Measurements from ENCODE around the gene MUC7. TPM values are rescaled to one million over a fixed set of nuclear protein-coding genes. Genes with fewer than 3 reads are reported as not detected.

The MUC7 gene
- total RNA-seq, 1 experiment from 2014 or later = not detected

GRCh38 chr4:70442474-70442873, 29.5 kb upstream of the MUC7 start (continued):
- TF ChIP-seq ARID4B (CRISPR knock-in tag; IDR thresholded peaks at IDR 0.05; ENCODE audit: borderline replicate concordance) (no peak), ZNF219 (CRISPR knock-in tag; IDR thresholded peaks at IDR 0.05; ENCODE audit: borderline replicate concordance) (no peak), ZNF263 (CRISPR knock-in tag; IDR thresholded peaks at IDR 0.05; ENCODE audit: low read depth) (no peak), ZNF281 (CRISPR knock-in tag; IDR thresholded peaks at IDR 0.05) (no peak), SMAD3 (CRISPR knock-in tag; IDR thresholded peaks at IDR 0.05; ENCODE audit: borderline replicate concordance) (no peak), GRHL2 (CRISPR knock-in tag; IDR thresholded peaks at IDR 0.05; ENCODE audit: insufficient replicate concordance, severe bottlenecking) (no peak), NR1H2 (CRISPR knock-in tag; IDR thresholded peaks at IDR 0.05) (no peak)
- TF ChIP-seq, protein P1, sequence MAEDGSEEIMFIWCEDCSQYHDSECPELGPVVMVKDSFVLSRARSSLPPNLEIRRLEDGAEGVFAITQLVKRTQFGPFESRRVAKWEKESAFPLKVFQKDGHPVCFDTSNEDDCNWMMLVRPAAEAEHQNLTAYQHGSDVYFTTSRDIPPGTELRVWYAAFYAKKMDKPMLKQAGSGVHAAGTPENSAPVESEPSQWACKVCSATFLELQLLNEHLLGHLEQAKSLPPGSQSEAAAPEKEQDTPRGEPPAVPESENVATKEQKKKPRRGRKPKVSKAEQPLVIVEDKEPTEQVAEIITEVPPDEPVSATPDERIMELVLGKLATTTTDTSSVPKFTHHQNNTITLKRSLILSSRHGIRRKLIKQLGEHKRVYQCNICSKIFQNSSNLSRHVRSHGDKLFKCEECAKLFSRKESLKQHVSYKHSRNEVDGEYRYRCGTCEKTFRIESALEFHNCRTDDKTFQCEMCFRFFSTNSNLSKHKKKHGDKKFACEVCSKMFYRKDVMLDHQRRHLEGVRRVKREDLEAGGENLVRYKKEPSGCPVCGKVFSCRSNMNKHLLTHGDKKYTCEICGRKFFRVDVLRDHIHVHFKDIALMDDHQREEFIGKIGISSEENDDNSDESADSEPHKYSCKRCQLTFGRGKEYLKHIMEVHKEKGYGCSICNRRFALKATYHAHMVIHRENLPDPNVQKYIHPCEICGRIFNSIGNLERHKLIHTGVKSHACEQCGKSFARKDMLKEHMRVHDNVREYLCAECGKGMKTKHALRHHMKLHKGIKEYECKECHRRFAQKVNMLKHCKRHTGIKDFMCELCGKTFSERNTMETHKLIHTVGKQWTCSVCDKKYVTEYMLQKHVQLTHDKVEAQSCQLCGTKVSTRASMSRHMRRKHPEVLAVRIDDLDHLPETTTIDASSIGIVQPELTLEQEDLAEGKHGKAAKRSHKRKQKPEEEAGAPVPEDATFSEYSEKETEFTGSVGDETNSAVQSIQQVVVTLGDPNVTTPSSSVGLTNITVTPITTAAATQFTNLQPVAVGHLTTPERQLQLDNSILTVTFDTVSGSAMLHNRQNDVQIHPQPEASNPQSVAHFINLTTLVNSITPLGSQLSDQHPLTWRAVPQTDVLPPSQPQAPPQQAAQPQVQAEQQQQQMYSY (CRISPR knock-in tag; IDR thresholded peaks at IDR 0.05) = no peak
- TF ChIP-seq, protein P2, sequence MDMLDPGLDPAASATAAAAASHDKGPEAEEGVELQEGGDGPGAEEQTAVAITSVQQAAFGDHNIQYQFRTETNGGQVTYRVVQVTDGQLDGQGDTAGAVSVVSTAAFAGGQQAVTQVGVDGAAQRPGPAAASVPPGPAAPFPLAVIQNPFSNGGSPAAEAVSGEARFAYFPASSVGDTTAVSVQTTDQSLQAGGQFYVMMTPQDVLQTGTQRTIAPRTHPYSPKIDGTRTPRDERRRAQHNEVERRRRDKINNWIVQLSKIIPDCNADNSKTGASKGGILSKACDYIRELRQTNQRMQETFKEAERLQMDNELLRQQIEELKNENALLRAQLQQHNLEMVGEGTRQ (CRISPR knock-in tag; IDR thresholded peaks at IDR 0.05) = no peak
- TF ChIP-seq, protein P3, sequence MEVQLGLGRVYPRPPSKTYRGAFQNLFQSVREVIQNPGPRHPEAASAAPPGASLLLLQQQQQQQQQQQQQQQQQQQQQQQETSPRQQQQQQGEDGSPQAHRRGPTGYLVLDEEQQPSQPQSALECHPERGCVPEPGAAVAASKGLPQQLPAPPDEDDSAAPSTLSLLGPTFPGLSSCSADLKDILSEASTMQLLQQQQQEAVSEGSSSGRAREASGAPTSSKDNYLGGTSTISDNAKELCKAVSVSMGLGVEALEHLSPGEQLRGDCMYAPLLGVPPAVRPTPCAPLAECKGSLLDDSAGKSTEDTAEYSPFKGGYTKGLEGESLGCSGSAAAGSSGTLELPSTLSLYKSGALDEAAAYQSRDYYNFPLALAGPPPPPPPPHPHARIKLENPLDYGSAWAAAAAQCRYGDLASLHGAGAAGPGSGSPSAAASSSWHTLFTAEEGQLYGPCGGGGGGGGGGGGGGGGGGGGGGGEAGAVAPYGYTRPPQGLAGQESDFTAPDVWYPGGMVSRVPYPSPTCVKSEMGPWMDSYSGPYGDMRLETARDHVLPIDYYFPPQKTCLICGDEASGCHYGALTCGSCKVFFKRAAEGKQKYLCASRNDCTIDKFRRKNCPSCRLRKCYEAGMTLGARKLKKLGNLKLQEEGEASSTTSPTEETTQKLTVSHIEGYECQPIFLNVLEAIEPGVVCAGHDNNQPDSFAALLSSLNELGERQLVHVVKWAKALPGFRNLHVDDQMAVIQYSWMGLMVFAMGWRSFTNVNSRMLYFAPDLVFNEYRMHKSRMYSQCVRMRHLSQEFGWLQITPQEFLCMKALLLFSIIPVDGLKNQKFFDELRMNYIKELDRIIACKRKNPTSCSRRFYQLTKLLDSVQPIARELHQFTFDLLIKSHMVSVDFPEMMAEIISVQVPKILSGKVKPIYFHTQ (CRISPR knock-in tag; IDR thresholded peaks at IDR 0.05) = no peak

DNA sequence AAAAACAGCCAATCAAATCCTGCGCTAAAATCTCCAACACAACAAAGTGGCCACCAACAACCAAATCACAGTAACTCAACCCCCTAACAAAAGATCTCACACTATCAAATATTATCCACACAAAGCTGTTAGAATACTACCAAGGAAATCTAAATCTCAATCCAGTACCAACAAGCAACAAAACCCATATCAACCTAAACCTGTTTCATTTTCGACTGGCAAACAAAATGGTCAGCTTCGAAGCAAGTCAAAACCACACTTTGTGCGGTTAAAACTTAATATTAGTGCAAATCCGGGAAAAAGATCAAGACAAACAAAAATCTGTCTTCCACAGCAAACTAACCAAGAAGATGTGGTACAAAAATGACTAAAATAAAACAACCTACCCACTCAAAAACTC, 28.7 kb upstream of the MUC7 start:
- POLR2A ChIA-PET = no interaction called here
- no peaks in the 10 kb centered on the region for H3K4me1 Mint-ChIP-seq
- CTCF ChIA-PET = no interaction called here
- ATAC-seq (no peak), DNase-seq (ENCODE audit: low spot score) (no peak)
- no peak for TF ChIP-seq ZNF423 (CRISPR knock-in tag; IDR thresholded peaks at IDR 0.05)
- no peak for TF ChIP-seq ZNF512 (CRISPR knock-in tag; IDR thresholded peaks at IDR 0.05; ENCODE audit: borderline replicate concordance)
- no peak for TF ChIP-seq TCF7 (CRISPR knock-in tag; IDR thresholded peaks at IDR 0.05; ENCODE audit: low read depth)
- no peak for TF ChIP-seq ZNF396 (CRISPR knock-in tag; IDR thresholded peaks at IDR 0.05; ENCODE audit: borderline replicate concordance)
- TF ChIP-seq ARID4B (CRISPR knock-in tag; IDR thresholded peaks at IDR 0.05; ENCODE audit: borderline replicate concordance) = no peak
- H3K36me3 Mint-ChIP-seq = no peaks in the 10 kb centered on the region
- no peak overlapping the region for H3K4me3 Mint-ChIP-seq
- no peaks in the 10 kb centered on the region for H3K27me3 Mint-ChIP-seq (ENCODE audit: low read depth)
- H3K27ac Mint-ChIP-seq = no peak overlapping the region
- no peaks in the 10 kb centered on the region for H3K9me3 Mint-ChIP-seq
